Astrocyte (in vitro differentiated cells and primary cell): Measurements from ENCODE around the gene GLP2R.

Experiments used
- CTCF ChIP-seq: IDR thresholded peaks from 2 replicates; pipeline ENCODE4 v1.5.1; 2011; ENCODE audit warnings: low read depth, mild to moderate bottlenecking, inconsistent platforms, low read length, moderate library complexity; ENCODE audit not compliant: insufficient read depth
- EZH2 ChIP-seq: IDR thresholded peaks from 2 replicates; pipeline ENCODE4 v1.6.1; 2012; ENCODE audit warnings: mild to moderate bottlenecking, low read length, inconsistent platforms; ENCODE audit not compliant: insufficient read depth

DNA sequence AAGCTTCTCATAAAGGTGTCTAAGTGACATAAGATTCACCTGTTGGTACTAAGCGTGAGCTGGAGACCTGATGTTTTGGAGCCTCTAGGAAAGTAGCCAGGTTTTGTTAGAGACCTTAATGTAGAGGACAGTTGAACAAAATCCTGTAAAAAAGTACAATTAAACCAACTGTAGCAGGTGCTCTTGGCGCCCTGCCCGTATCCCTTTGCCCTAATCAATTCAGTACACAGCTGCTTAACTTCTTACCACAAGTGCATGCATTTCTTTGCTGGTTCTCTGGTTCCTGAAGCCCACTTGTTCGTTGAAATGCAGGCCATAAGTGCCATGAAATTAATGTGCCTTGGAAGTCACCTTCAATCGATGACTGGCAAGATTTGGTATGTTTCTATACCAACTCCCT is 24.4 kb downstream of the GLP2R start:
- TF ChIP-seq CTCF (no peak), EZH2 (no peak)
